ENCODE results near the gene ACTL7B.

DNA sequence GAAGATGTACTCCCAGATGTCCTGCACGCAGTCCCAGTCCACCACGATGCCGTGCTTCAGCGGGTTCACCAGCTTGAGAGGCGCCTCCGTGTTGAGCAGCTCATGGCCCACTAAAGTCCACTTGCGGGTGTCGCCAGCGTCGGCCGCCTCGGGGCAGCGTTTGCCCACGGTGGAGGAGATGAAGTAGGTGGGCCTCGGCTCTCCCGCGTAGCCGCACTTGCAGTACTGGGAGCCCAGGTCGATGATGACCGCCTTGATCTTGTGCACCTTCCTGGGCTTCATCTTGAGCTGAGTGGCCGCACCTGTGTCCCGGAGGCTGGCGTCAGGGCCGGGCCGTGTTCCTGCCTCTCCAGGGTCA is 278 bp downstream of the ACTL7B start:
- TF ChIP-seq CTCF (IDR thresholded peaks at IDR 0.05 in 8 of 11, conservative IDR thresholded peaks at IDR 0.05 in 3 of 11) = no peak
- TF ChIP-seq POLR2A (IDR thresholded peaks at IDR 0.05) = no peak
